HG03558 (cell line): ENCODE results near the gene RAPGEF1.
"Not testable (repeated sequence)": the region's sequence is repeated elsewhere in the genome, so short reads cannot be mapped to it uniquely, and the experiment has no call there.

Experiments
- ATAC-seq: cut with Tn5 transposase; IDR thresholded peaks from one replicate; pipeline ENCODE4 v1.9.1; 2021; ENCODE audit warnings: moderate number of reproducible peaks; ENCODE audit not compliant: unreplicated experiment; ENCODE audit errors: extremely low read depth

Gene RAPGEF1

DNA sequence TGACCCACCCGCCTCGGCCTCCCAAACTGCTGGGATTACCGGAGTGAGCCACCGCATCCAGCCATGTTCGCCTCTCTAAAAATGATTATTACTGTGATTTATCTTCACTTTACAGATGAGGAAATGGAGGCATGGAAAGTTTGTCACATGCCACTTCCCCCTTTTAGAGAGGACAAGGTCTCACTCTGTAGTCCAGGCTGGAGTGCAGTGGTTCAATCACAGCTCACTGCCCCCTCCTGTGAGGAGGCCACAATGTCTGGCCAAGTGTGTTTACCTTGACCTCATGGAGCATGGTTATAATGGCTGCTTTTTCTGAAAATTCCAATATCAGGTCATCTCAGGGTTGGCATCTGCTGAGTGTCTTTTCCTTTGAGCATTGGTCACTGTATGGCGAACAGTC lies 187.8 kb downstream of the RAPGEF1 start:
- no peak for ATAC-seq

- ATAC-seq = not testable (repeated sequence)
Measured at GRCh38 chr9:131550465-131550864, 189.4 kb downstream of the RAPGEF1 start.

GRCh38 chr9:131549186-131549585 lies 190.7 kb downstream of the RAPGEF1 start:
- not testable (repeated sequence) for ATAC-seq

DNA sequence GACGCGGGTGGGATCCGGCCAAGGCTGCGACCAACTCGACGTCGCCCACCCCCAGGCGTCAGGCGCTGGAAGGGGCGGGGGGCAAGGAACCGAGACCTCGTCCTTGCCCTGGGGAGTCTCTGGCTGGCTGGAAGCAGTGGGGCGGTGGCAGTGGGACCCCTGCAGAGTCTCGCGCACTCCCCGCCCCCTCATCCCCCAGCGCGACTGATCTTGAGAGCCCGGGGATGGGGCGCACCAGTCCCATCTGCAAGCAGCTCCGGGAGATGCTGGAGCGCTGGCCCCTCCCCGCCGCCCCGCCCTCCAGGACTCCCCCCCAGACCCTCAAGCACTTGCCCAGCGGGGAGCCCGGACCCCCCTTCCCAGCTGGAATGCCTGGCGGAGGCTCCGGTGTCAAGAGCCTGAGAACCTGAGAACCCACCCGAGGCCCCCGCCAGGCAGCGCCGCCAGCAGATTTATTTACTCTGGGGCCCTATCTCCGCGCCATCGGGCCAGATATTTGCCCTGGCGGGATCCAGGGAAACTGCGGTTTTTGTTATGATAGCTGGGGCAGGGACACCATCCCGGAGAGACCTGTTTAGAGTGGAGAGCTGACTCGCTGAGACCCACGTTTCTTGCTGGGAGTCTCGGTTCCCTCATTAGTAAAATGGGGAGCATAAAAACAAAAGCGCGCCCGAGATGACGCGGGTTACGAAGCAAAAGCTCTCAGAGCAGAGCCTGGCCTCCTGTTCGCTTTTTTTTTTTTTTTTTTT lies 193.4 kb downstream of the RAPGEF1 start:
- no peak for ATAC-seq

DNA sequence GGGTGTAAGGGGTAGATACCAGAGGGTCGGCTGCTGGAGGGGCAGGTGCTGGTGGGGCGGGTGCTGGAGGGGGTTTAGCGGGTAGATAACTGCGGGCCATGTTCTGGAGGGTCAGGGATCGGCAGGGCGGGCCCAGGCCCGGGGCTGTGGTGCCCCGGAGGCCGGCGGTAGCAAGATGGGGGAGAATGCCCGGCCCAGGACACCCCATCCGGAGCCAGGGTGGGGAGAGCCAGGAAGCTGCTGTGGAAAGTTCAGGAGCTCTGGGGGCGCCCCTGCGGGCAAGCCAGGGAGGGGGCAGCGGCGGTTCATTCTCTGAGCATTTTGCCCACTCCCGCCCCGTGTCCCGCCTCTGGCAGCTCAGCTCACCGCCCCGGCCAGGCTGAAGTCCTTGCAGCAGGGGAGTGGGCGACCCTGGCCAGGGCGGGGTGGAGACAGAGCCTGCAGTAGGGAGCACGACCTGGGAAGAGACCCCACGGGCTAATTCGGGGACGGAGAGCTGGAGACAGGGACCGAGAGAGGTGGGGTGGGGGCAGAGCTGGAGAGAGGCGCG lies 194.0 kb downstream of the RAPGEF1 start:
- ATAC-seq = no peak

GRCh38 chr9:131545003-131545785 lies 194.7 kb downstream of the RAPGEF1 start, which contains the start of gene PRRT1B:
Gene PRRT1B, plus strand, starts transcription at chr9:131545523. Its CDS starts 93 bp downstream, at chr9:131545616.
- ATAC-seq = no peak

GRCh38 chr9:131543141-131543540 lies 196.7 kb downstream of the RAPGEF1 start:
- no peak for ATAC-seq

DNA sequence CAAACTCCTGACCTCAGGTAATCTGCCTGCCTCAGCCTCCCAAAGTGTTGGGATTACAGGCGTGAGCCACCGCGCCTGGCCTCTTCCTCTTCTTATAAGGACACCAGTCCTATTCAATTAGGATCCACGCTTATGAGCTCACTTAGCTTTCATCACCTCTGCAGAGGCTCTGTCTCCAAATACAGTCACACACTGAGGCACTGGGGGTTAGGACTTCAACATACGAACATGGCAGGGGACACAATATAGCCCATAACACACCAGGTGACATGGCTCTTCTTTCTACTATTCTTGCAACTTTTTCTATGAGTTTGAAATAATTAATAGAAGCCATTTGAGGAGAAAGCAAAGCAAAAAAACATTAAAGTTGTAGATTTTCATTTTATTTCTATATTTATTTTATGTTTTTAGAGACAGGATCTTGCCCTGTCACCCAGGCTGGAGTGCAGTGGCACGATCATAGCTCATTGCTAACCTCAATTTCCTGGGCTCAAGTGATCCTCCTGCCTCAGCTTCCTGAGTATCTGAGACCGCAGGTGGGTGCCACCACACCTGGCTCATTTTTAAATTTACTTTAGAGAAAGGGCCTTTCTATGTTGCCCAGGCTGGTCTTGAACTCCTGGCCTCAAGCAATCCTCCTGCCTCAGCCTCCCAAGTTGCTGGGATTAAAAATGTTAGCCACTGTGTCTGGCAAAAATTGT lies 200.5 kb downstream of the RAPGEF1 start:
- ATAC-seq = no peak

DNA sequence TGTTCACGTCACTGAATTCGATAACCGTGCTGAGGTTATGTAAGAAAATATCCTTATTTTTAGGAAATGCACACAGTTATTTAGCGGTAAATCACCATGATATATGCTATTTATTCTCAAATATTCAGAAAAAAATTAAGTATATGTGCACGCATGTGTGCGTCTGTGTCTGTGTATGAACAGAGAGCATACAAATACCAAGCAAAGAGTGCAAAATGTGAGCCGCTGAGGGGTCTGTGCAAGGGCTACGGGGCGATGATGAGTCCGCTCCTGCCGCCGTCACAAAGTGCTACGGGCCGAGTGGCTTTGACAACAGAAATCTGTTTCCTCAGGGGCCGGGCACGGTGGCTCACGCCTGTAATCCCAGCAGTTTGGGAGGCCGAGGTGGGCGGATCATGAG lies 201.9 kb downstream of the RAPGEF1 start:
- ATAC-seq = no peak

DNA sequence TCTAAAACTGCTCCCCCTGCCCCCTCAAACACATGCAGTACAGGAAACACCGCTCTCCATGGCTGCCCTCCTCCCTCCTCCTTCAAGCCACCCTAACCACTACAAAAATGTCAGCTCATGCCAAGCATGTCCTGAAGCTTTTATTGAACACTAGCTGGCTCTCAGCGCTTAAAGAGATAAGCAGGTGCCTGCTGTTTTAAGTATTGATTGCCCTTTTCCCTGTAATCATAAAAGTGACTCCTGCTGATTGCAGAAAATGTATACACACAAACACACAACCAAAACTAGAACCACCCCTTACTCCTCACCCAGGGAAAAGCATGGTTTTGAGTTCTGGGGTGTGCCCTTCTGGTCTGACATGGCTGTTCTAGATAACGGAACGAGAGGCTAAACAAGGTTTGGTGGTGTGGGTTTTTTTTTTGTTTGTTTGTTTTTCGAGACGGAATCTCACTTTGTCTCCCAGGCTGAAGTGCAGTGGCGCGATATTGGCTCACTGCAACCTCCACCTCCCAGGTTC lies 205.1 kb downstream of the RAPGEF1 start:
- no peak for ATAC-seq

DNA sequence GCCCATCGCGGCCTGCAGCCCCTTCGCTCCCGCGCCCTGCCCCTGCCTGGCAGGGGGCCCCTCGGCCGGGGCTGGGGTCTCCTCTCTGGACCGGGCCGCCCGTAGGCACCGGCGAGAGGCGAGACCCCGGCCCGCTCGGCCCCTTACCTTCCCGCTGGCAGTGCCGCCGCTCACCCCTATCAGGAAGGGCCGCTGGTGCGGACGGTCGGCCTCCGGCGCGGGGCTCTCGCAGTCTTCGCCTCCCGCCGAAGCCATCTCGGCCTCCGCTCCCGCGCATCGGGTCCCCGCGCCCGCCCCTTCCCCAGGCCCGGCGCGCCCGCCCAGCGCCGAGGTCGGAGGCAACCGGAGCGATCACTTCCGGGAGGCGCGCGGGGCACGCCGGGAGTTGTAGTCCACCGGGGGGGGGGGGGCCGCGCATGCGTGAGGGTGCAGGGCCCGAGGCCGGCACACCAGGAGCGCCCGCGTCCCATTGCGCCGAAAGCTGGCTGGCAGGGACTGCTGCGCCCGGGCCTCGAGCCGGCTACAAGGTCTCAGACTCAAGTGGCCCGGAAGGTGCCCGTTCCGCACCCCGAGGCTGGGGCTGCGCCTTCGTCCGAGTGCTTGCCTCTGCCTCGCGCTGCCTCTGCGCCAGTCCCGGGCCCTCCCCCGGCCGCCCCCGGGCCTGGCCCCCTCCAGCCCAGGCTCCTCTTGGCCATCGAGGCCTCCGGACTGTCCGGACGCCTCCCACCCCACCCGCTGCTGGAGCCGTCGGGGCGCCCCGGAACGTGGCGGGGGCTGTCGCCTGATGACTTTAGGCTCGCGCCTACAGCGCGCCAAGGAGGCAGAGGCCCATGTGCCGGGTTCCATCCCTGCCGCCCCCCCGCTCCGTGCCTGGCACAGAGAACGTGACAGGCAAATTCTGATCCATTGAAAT lies 208.7 kb downstream of the RAPGEF1 start, which contains the start of gene UCK1:
TSS of gene UCK1 (minus strand) at position 344 of the 913 bp plus-strand sequence. CDS start at position 255, 89 bp downstream.
- peak; percentile 48 for ATAC-seq

GRCh38 chr9:131530546-131530919 lies 209.3 kb downstream of the RAPGEF1 start:
- ATAC-seq = no peak

DNA sequence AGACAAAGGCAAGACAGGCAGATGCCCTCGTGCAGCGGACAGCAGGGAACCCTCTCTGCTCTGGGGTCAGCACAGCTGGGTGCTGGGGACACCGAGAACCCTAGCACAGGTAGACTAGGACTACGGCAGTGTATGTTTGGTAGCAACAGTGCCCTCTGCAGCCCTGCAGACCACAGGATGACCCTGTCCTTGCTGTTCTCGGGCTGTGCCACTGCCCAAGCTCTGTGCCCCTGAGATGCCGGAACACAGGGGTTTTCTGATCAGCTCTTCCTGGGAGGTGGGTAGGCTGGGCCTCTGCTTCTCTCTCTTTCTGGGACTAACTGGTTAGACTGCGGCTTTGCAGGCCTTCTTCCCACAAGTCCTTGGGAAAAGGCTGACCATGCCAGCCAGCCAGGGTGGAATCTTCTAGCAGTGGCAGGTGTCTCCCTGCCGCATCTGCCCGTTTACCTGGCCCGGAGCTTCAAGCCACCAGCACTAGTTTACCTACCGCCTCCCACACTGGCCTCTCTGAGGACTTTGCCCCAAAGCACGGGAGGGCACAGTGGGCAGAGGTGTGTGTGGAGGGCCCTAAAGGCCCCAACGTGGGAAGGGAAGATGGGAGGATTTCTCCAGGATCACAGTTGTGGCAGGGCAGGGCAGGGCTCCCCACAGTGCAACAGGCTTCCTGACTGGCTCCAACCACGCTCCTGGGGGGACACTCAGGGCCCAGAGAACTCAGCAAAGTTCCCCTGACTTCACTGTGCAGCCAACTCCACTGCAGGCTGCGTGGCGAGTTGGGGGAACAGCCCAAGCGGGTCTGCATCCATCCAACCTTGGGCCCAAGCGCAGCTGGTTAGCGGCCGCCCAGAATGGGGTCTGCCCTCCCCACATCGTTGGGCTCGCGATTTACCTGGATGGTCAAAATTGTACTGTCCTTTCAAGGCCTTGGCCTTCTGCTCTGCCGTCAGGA lies 210.0 kb downstream of the RAPGEF1 start:
- ATAC-seq = no peak

- ATAC-seq = no peak
Measured at GRCh38 chr9:131528886-131529505, 210.9 kb downstream of the RAPGEF1 start.

GRCh38 chr9:131528186-131528585 lies 211.7 kb downstream of the RAPGEF1 start:
- no peak for ATAC-seq
